Measurements from ENCODE around the gene PTGER1. TPM values are rescaled to one million over a fixed set of nuclear protein-coding genes. Genes with fewer than 3 reads are reported as not detected.
A peak's percentile ranks its signal among the peaks of the same experiment; 100 is the strongest.

PTGER1 gene
- total and polyA plus RNA-seq, 2 of the 13 experiments (the other 11 are each of a cell fraction or from before 2014, with no cell fraction given): 0.13 TPM; not detected in 1

DNA sequence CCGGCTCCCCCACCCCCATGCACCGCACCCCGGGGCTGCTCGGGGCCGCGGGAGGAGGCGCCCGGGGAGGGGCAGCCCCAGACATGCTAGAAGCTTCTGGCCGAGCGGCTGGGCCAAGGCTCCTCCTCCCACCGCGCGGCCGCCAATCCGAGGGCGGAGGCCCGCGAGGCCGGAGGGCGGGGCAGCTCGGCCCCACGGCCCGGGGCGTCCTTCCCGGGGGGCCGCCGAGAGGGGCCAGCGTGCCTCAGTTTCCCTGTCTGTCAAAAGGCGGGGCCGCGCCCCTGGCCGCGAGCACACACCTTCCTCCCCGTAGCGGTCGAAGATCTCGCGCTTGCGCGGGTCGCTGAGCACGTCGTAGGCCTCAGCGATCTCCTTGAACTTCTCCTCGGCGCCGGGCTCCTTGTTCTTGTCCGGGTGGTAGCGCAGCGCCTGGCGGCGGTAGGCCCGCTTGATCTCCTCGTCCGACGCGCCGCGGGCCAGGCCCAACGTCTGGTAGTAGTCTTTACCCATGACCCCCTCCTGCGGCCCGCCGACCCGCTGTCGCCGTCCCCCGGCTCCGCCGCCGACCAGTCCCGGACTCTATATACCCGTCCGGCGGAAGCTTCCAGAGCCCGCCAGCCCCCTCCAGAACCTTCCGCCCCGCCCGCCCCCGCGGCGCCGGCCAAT is 42.8 kb upstream of the PTGER1 start, which contains the start of gene DNAJB1 (continued):
- TF ChIP-seq, protein P1, sequence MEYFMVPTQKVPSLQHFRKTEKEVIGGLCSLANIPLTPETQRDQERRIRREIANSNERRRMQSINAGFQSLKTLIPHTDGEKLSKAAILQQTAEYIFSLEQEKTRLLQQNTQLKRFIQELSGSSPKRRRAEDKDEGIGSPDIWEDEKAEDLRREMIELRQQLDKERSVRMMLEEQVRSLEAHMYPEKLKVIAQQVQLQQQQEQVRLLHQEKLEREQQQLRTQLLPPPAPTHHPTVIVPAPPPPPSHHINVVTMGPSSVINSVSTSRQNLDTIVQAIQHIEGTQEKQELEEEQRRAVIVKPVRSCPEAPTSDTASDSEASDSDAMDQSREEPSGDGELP (IDR thresholded peaks at IDR 0.05; ENCODE audit: borderline replicate concordance, low read depth): no peak
- TF ChIP-seq KLF15 (CRISPR knock-in tag; IDR thresholded peaks at IDR 0.05; ENCODE audit: borderline replicate concordance): no peak; the same call in 1 of the 2 replicates
- peak; percentile 35; the same call in 1 of the 2 replicates for TF ChIP-seq ZNF143 (CRISPR knock-in tag; IDR thresholded peaks at IDR 0.05)
- TF ChIP-seq RBM22 (optimal IDR thresholded peaks at IDR 0.05; ENCODE audit: low read length): peak; percentile 55
- TF ChIP-seq ZNF619 (CRISPR knock-in tag; IDR thresholded peaks at IDR 0.05): no peak
- TF ChIP-seq RBM39 (IDR thresholded peaks at IDR 0.05; ENCODE audit: low read depth, low read length, poor library complexity, severe bottlenecking): peak; percentile 71
- TF ChIP-seq, protein P2, sequence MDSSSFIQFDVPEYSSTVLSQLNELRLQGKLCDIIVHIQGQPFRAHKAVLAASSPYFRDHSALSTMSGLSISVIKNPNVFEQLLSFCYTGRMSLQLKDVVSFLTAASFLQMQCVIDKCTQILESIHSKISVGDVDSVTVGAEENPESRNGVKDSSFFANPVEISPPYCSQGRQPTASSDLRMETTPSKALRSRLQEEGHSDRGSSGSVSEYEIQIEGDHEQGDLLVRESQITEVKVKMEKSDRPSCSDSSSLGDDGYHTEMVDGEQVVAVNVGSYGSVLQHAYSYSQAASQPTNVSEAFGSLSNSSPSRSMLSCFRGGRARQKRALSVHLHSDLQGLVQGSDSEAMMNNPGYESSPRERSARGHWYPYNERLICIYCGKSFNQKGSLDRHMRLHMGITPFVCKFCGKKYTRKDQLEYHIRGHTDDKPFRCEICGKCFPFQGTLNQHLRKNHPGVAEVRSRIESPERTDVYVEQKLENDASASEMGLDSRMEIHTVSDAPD (CRISPR knock-in tag; IDR thresholded peaks at IDR 0.05): peak; percentile 22; the same call in 1 of the 2 replicates
- TF ChIP-seq, protein P3, sequence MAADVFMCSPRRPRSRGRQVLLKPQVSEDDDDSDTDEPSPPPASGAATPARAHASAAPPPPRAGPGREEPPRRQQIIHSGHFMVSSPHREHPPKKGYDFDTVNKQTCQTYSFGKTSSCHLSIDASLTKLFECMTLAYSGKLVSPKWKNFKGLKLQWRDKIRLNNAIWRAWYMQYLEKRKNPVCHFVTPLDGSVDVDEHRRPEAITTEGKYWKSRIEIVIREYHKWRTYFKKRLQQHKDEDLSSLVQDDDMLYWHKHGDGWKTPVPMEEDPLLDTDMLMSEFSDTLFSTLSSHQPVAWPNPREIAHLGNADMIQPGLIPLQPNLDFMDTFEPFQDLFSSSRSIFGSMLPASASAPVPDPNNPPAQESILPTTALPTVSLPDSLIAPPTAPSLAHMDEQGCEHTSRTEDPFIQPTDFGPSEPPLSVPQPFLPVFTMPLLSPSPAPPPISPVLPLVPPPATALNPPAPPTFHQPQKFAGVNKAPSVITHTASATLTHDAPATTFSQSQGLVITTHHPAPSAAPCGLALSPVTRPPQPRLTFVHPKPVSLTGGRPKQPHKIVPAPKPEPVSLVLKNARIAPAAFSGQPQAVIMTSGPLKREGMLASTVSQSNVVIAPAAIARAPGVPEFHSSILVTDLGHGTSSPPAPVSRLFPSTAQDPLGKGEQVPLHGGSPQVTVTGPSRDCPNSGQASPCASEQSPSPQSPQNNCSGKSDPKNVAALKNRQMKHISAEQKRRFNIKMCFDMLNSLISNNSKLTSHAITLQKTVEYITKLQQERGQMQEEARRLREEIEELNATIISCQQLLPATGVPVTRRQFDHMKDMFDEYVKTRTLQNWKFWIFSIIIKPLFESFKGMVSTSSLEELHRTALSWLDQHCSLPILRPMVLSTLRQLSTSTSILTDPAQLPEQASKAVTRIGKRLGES (CRISPR knock-in tag; IDR thresholded peaks at IDR 0.05; ENCODE audit: borderline replicate concordance): no peak
- TF ChIP-seq, protein P4, sequence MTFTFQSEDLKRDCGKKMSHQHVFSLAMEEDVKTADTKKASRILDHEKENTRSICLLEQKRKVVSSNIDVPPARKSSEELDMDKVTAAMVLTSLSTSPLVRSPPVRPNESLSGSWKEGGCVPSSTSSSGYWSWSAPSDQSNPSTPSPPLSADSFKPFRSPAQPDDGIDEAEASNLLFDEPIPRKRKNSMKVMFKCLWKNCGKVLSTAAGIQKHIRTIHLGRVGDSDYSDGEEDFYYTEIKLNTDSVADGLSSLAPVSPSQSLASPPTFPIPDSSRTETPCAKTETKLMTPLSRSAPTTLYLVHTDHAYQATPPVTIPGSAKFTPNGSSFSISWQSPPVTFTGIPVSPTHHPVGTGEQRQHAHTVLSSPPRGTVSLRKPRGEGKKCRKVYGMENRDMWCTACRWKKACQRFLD (CRISPR knock-in tag; IDR thresholded peaks at IDR 0.05; ENCODE audit: borderline replicate concordance): 0 out of 2 replicates have a peak, but pooled peaks have one; percentile 60
- no peak for TF ChIP-seq TEAD3 (CRISPR knock-in tag; optimal IDR thresholded peaks at IDR 0.05; ENCODE audit: borderline replicate concordance)
- TF ChIP-seq ZSCAN25 (CRISPR knock-in tag; IDR thresholded peaks at IDR 0.05): no peak
- TF ChIP-seq KDM3A (CRISPR knock-in tag; IDR thresholded peaks at IDR 0.05; ENCODE audit: low read depth): no peak
- no peak for TF ChIP-seq FLYWCH1 (CRISPR knock-in tag; IDR thresholded peaks at IDR 0.05)
- TF ChIP-seq ZKSCAN8 (CRISPR knock-in tag; IDR thresholded peaks at IDR 0.05; ENCODE audit: borderline replicate concordance): no peak
- 0 out of 2 replicates have a peak, but pooled peaks have one; percentile 18 for TF ChIP-seq ZNF746 (CRISPR knock-in tag; IDR thresholded peaks at IDR 0.05)
- TF ChIP-seq, protein P5, sequence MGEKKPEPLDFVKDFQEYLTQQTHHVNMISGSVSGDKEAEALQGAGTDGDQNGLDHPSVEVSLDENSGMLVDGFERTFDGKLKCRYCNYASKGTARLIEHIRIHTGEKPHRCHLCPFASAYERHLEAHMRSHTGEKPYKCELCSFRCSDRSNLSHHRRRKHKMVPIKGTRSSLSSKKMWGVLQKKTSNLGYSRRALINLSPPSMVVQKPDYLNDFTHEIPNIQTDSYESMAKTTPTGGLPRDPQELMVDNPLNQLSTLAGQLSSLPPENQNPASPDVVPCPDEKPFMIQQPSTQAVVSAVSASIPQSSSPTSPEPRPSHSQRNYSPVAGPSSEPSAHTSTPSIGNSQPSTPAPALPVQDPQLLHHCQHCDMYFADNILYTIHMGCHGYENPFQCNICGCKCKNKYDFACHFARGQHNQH (CRISPR knock-in tag; IDR thresholded peaks at IDR 0.05): peak; percentile 64; the same call in 1 of the 2 replicates
- TF ChIP-seq GATA4 (IDR thresholded peaks at IDR 0.05; ENCODE audit: borderline replicate concordance, low read depth): peak; percentile 82
- no peak for TF ChIP-seq SNAI1 (CRISPR knock-in tag; IDR thresholded peaks at IDR 0.05; ENCODE audit: borderline replicate concordance)
